Upper lobe of right lung (tissue), 1 donor: ENCODE measurements around the gene SNAPC2. TPM values are rescaled to one million over a fixed set of nuclear protein-coding genes. Genes with fewer than 3 reads are reported as not detected.

ENCODE experiments used
- ATAC-seq: fragments of 200-7000 bp; cut with Tn5 transposase; one replicate; pipeline ENCODE4 v1.9.1; 2020; ENCODE audit warnings: mild to moderate bottlenecking, moderate library complexity
- DNase-seq: peaks from one replicate; pipeline ENCODE4 v3.0.0-alpha.2; 2020
- H3K27ac ChIP-seq: fragments of 200-600 bp; one replicate; pipeline ENCODE4 v1.8.0; 2022
- H3K27me3 ChIP-seq: fragments of 200-600 bp; one replicate; pipeline ENCODE4 v1.8.0; 2022; ENCODE audit warnings: mild to moderate bottlenecking
- H3K36me3 ChIP-seq: fragments of 200-600 bp; one replicate; pipeline ENCODE4 v1.8.0; 2022
- H3K4me1 ChIP-seq: fragments of 200-600 bp; one replicate; pipeline ENCODE4 v1.8.0; 2022
- H3K4me3 ChIP-seq: fragments of 200-600 bp; one replicate; pipeline ENCODE4 v1.8.0; 2022; ENCODE audit warnings: mild to moderate bottlenecking
- H3K9me3 ChIP-seq: fragments of 200-600 bp; one replicate; pipeline ENCODE4 v1.8.0; 2022
- intact Hi-C: fragments of 100-400 bp; cut with DNase I; formaldehyde crosslinking; loops from one replicate; pipeline ENCODE4 v1.11.0; 2022
- total RNA-seq: library from RNA; stranded (reverse); fragmentation: NEBNext Ultra II Directional; extraction: Animal tissue kit (Norgen Biotek cat#: 25700); gene quantifications from one replicate; pipeline ENCODE4 v1.2.1, GENCODE V29; 2021
- TF ChIP-seq, protein P1 (sequence below): fragments of 200-600 bp; IDR thresholded peaks from one replicate; pipeline ENCODE4 v1.8.0; 2022; ENCODE audit warnings: antibody characterized with exemption
- donor health status: DM: no; HTN: yes; CAD: no; lungs with severe emphysema.

Gene SNAPC2
- total RNA-seq, 1 donor from 2014 or later: 28.9 TPM

DNA sequence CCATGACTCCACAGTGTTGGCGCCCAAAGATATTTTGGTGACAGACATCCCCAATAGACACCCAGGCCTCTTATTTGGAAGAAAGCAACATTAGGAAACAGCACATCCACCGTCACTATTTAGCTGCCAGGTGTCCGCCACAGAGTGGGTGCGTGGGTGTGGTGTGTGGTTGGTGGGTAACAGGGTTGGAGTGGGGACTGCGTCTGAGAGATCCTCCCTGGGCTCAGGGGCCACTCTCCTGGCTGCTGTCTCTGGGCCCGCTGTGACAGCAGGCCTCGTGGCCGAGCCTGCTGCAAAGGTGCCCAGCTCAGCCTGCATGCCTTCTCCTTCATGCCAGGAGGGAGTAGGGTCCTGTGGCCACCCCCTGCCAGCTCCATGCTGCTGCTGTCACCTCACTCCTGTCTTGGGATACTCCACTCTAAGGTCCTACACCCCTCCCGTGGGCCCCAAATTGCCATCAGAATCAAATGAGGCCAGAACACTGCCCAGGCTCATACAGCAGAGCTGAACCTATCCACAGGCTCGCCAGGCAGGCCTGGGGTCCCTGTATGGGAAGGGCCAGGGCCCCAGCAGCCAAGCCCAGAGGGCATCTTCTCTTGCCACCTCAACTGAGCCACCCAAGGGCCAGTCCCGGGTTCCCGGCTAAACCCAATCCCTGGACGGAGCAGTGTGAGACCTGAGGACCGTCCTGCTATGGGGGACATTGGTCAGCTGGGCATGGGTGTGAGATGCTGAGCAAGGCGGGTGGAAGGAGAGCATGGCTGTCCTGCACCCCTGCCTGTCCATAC is 48.1 kb downstream of the SNAPC2 start:
- Histone ChIP-seq H3K27ac (no peak overlapping the region), H3K9me3 (no peaks in the 10 kb centered on the region), H3K4me1 (no peaks in the 10 kb centered on the region), H3K27me3 (no peaks in the 10 kb centered on the region), H3K36me3 (peaks cover 73% of the 10 kb centered on the region), H3K4me3 (no peak overlapping the region)
- DNase-seq (no peak), ATAC-seq (peak; percentile 5)
- TF ChIP-seq, protein P1, sequence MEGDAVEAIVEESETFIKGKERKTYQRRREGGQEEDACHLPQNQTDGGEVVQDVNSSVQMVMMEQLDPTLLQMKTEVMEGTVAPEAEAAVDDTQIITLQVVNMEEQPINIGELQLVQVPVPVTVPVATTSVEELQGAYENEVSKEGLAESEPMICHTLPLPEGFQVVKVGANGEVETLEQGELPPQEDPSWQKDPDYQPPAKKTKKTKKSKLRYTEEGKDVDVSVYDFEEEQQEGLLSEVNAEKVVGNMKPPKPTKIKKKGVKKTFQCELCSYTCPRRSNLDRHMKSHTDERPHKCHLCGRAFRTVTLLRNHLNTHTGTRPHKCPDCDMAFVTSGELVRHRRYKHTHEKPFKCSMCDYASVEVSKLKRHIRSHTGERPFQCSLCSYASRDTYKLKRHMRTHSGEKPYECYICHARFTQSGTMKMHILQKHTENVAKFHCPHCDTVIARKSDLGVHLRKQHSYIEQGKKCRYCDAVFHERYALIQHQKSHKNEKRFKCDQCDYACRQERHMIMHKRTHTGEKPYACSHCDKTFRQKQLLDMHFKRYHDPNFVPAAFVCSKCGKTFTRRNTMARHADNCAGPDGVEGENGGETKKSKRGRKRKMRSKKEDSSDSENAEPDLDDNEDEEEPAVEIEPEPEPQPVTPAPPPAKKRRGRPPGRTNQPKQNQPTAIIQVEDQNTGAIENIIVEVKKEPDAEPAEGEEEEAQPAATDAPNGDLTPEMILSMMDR: no peak
- intact Hi-C loops: no loop called here

DNA sequence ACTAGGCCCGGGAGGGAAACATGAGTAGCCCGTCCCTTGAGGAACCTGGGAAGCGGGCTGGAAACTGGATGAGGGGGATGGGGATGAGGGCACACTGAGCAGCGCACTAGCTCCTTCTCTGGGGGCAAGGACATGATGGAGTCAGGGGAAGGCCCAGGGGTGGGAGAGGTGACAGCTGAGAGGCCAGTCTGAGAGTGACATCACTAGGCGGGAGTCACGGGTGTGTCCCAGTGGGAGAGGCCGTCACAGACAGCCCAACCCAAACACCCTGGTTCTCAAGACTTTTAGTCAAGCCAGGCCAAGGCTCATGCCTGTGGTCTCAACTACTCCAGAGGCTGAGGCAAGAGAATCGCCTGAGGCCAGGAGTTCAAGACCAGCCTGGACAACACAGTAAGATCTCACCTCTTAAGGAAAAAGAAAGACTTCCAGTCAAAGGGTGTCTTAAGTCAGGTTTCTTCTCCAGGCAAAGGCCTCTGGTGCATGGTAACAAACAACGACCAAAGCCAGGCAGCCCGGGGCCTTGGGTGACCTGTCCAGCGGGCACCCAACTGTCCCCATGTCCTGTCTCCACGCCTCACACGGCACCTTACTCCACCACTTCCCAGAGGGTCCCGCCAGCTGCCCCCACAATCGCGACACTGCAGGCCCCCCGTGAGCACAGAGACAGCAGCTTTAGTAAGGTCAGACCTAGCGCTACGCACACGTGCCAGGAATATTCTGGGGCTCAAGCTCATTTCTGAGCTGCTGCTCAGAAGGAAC is 48.8 kb downstream of the SNAPC2 start:
- intact Hi-C loops: no loop called here
- TF ChIP-seq, protein P1: no peak
- no peaks in the 10 kb centered on the region for H3K9me3 ChIP-seq
- H3K4me1 ChIP-seq: no peaks in the 10 kb centered on the region
- H3K27me3 ChIP-seq: no peaks in the 10 kb centered on the region
- H3K4me3 ChIP-seq: no peak overlapping the region
- H3K36me3 ChIP-seq: peaks cover 73% of the 10 kb centered on the region
- no peak overlapping the region for H3K27ac ChIP-seq
- ATAC-seq: no peak
- no peak for DNase-seq

DNA sequence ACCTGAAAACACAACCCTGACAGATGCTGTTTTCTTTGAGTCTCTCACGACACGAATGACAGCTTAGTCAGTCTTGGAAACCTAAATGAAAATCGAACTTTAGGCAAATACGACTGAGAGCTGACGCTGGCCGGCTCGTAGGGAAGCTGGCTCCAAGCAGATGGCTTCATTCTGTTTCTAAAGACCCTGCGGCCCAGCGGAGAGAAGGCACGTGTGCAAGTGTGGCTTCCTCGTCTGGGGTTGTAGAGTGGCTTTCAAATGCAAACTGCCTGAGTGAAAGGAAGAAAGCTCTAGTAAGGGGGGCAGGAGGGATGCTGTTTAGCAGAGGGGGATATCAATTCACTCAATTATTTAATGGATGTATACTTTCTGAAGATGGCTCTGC is 49.4 kb downstream of the SNAPC2 start:
- Histone ChIP-seq H3K27ac (no peak overlapping the region), H3K27me3 (no peaks in the 10 kb centered on the region), H3K4me3 (no peak overlapping the region), H3K9me3 (no peaks in the 10 kb centered on the region), H3K4me1 (no peaks in the 10 kb centered on the region), H3K36me3 (peaks cover 75% of the 10 kb centered on the region)
- intact Hi-C loops: no loop called here
- DNase-seq (no peak), ATAC-seq (no peak)
- TF ChIP-seq, protein P1: no peak

DNA sequence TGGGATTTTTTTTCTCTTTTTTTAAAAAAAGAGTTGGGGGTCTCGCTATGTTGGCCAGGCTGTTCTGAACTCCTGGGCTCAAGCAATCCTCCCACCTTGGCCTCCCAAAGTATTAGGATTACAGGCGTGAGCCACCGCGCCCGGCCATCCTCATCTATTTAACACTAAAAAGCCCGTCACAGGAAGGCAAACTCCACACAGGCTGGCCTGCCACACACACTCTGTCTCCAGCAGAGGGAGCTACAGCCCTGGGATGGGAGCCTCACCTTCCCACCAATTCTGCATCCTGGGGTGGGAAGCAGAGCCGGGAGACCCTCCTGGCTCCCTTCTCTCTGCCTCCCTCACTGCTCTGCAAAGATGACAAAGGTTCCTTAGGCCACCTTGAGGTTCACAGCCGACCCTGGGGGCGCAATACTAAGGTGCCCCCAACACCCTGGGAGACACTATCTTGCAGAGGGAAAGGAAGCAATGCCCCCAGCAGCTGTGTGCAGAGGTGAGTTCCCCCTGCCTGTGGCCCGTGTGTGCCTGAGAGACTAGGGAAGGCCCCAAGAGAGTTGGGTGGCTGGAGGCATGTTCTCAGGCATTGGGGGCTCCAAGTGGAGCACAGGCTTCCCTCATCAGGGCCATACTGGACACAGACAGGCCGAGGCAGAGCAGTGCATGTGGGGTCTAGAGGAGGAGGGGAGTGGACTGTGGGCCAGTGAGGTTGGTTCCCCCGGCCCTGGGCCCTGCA is 50.7 kb downstream of the SNAPC2 start:
- TF ChIP-seq, protein P1: peak; percentile 68
- no peaks in the 10 kb centered on the region for H3K9me3 ChIP-seq
- H3K27me3 ChIP-seq: no peaks in the 10 kb centered on the region
- no peak for DNase-seq
- H3K36me3 ChIP-seq: peaks cover 73% of the 10 kb centered on the region
- H3K27ac ChIP-seq: no peak overlapping the region
- H3K4me1 ChIP-seq: no peaks in the 10 kb centered on the region
- ATAC-seq: peak; percentile 59
- intact Hi-C loops: no loop called here
- H3K4me3 ChIP-seq: no peak overlapping the region

DNA sequence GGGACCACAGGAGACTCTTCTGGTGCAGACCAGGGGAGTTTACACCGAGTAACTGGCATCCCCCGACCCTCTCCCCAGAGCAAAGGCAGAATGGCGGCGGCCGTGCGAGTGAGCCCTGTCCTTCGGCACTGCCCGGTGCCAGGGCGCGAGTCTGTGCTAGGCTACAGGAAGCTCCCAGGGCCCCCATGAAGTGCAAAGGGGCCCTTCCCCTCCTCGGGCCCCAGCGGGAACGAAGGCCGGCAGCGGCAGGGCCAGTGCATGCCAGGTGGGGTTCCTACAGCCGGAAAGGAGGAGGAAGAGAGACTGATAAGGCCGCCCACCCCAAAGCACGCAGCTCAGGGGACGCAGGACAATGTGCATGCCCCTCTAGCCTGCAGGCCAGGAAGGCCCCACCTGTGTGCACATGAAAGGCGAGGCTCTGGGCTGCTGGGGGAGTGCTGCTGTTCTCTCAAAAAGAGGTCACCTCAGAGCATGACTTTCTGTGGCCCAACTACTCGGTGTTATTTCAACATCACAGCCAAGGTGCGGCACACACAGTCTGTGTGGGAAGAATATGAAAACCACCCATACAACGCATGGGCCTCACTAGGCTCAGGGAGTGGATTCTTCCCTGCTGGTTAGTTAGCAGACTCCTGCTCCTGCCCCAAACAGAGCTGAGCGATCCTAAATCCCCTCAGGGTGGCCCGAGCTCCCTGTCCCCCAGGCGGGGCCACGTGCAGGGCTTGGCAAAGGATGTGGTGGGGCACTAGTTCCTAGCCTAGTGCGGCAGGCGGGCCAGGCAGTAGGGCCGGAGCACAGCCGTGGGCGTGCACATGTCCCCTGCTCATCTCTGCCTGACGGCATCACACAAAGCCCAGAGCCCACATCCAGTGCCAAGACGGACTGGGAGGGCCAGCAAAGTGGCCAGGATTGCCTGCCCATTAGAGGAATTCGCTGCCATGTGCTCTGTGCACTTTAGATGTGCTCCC is 51.7 kb downstream of the SNAPC2 start:
- TF ChIP-seq, protein P1: no peak
- Histone ChIP-seq H3K27me3 (no peaks in the 10 kb centered on the region), H3K4me3 (no peak overlapping the region), H3K27ac (no peak overlapping the region), H3K9me3 (no peaks in the 10 kb centered on the region), H3K36me3 (peaks cover 63% of the 10 kb centered on the region), H3K4me1 (no peaks in the 10 kb centered on the region)
- intact Hi-C loops: no loop called here
- no peak for ATAC-seq
- no peak for DNase-seq
